Esophagus muscularis mucosa (tissue), 4 donors: ENCODE results near the gene TICAM2. TPM values are rescaled to one million over a fixed set of nuclear protein-coding genes. Genes with fewer than 3 reads are reported as not detected.

Experiments
- DNase-seq: peaks from one replicate; pipeline ENCODE4 v3.0.0-alpha.2; 2017; ENCODE audit errors: extremely low spot score
- H3K27ac ChIP-seq, 4 donors: fragments of 200-600 bp; sonication (generic); replicated peaks in 1 of 4; 1 replicate in 3 of 4; 2 replicates in 1 of 4; pipeline ENCODE4 v1.5.1; 2016 to 2019; ENCODE audit warnings: mild to moderate bottlenecking in 1 of 4
- H3K27me3 ChIP-seq, 4 donors: fragments of 200-600 bp; sonication (generic); one replicate each; pipeline versions ENCODE4 v1.5.1 to v1.6.0; 2016 to 2019
- H3K36me3 ChIP-seq, 4 donors: fragments of 200-600 bp; sonication (generic); one replicate each; pipeline ENCODE4 v1.5.1; 2016 to 2019
- H3K4me1 ChIP-seq, 4 donors: fragments of 200-600 bp; sonication (generic); one replicate each; pipeline ENCODE4 v1.5.1; 2016 to 2019
- H3K4me3 ChIP-seq, 4 donors: fragments of 200-600 bp; sonication (generic); 1 replicate in 2 of 4; 2 replicates in 2 of 4; pipeline ENCODE4 v1.5.1; 2016 to 2019; ENCODE audit warnings: mild to moderate bottlenecking in 4 of 4, moderate library complexity in 1 of 4
- H3K9me3 ChIP-seq, 4 donors: fragments of 200-600 bp; sonication (generic); 1 replicate in 3 of 4; 2 replicates in 1 of 4; pipeline ENCODE4 v1.5.1; 2016 to 2019
- CTCF ChIP-seq, 3 experiments: fragments of 200-600 bp in 2 of 3; fragments of 450-650 bp in 1 of 3; sonication (generic) in 2 of 3; IDR thresholded peaks; one replicate each; pipeline ENCODE4 v1.5.1; 2017 to 2019; ENCODE audit warnings: antibody characterized with exemption in 3 of 3, mild to moderate bottlenecking in 2 of 3, moderate library complexity in 1 of 3
- EP300 ChIP-seq: sonication (generic); formaldehyde crosslinking; IDR thresholded peaks from one replicate; pipeline ENCODE4 v1.6.1; 2017; ENCODE audit warnings: antibody characterized with exemption
- POLR2A ChIP-seq: fragments of 450-650 bp; IDR thresholded peaks from one replicate; pipeline ENCODE4 v1.6.1; 2017; ENCODE audit warnings: antibody characterized with exemption, moderate library complexity, mild to moderate bottlenecking, low read depth
- POLR2AphosphoS5 ChIP-seq, 2 donors: sonication (generic); formaldehyde crosslinking; IDR thresholded peaks; one replicate each; pipeline ENCODE4 v1.6.1; 2017; ENCODE audit warnings: antibody characterized with exemption in 2 of 2
- WGBS: methylation state at CpG from one replicate; pipeline ENCODE4 v1.1.5; 2018; 5-methylcytosine and 5-hydroxymethylcytosine counted together
- intact Hi-C: fragments of 100-400 bp; cut with DNase I; formaldehyde crosslinking; loops from one replicate; pipeline ENCODE4 v1.15.1; 2023
- total RNA-seq, 4 donors: library from RNA; depleted of rRNA; stranded (reverse); fragments of >200 nt; gene quantifications; one replicate each; pipeline versions ENCODE4 v1.1.0 to v1.2.1, GENCODE V29; 2016

Gene TICAM2
- total RNA-seq, 4 donors from 2014 or later = 1.2 to 3.0 (median 1.5) TPM

GRCh38 chr5:115616472-115616871 lies 14.2 kb upstream of the TICAM2 start:
- intact Hi-C loops = no loop called here
- Histone ChIP-seq H3K36me3 (peaks cover 0 to 66% (median 39%) of the 10 kb centered on the region in 4 donors), H3K4me3 (no peak overlapping the region), H3K27me3 (no peaks in the 10 kb centered on the region), H3K9me3 (no peaks in the 10 kb centered on the region), H3K27ac (no peak overlapping the region), H3K4me1 (peaks cover 0 to 13% (median 6%) of the 10 kb centered on the region in 4 donors)
- no peak for DNase-seq
- no peak for TF ChIP-seq POLR2A
- no peak for TF ChIP-seq EP300
- no peak for TF ChIP-seq CTCF (IDR thresholded peaks at IDR 0.05)
- no peak for TF ChIP-seq POLR2AphosphoS5 (IDR thresholded peaks at IDR 0.05)

GRCh38 chr5:115611873-115612272 lies 9.6 kb upstream of the TICAM2 start:
- 96% methylated on average over 5 of the region's 5 CpGs for WGBS
- no peaks in the 10 kb centered on the region for H3K27me3 ChIP-seq
- intact Hi-C loops = no loop called here
- H3K4me3 ChIP-seq = no peak overlapping the region
- H3K4me1 ChIP-seq = peaks cover 4 to 28% (median 18%) of the 10 kb centered on the region in 4 donors
- no peak overlapping the region for H3K27ac ChIP-seq
- TF ChIP-seq CTCF (IDR thresholded peaks at IDR 0.05) (no peak), POLR2A (no peak), EP300 (no peak), POLR2AphosphoS5 (IDR thresholded peaks at IDR 0.05) (no peak)
- peaks cover 0 to 42% (median 17%) of the 10 kb centered on the region in 4 donors for H3K36me3 ChIP-seq
- H3K9me3 ChIP-seq = no peaks in the 10 kb centered on the region
- DNase-seq = no peak

DNA sequence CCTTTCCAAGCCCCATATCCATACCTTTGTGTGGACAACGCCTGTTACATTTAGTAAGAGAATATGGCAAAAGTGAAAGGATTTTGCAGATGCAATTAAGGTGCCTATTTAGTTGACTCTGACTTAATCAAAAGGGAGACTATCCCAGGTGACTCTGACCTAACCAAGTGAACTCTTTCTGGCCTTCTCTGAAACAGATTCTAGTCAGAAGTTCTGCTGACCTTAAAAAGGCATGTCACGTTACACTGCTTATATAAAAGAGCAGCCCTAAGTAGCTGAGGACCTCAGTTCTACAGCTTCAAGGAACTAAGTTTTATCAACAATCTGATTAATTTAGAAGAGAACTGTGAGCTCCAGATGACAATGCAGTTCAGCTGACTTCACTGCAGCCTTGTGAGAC lies 5.7 kb upstream of the TICAM2 start:
- TF ChIP-seq EP300 (no peak), POLR2AphosphoS5 (IDR thresholded peaks at IDR 0.05) (peak in 1 of 2 donors; percentile 13), CTCF (IDR thresholded peaks at IDR 0.05) (no peak), POLR2A (no peak)
- H3K4me1 ChIP-seq = peaks cover 6 to 50% (median 29%) of the 10 kb centered on the region in 4 donors
- peaks cover 0 to 16% (median 3%) of the 10 kb centered on the region in 4 donors for H3K36me3 ChIP-seq
- H3K27me3 ChIP-seq = no peaks in the 10 kb centered on the region
- no peaks in the 10 kb centered on the region for H3K9me3 ChIP-seq
- WGBS = 82% methylated on average over 2 of the region's 2 CpGs
- peak overlapping the region; percentile 13 to 69 (median 28) for H3K27ac ChIP-seq
- intact Hi-C loops = no loop called here
- H3K4me3 ChIP-seq = no peak overlapping the region
- DNase-seq = no peak

- H3K9me3 ChIP-seq = no peaks in the 10 kb centered on the region
- H3K4me3 ChIP-seq = no peak overlapping the region
- no peak for TF ChIP-seq EP300
- TF ChIP-seq POLR2A = no peak
- no peak for TF ChIP-seq POLR2AphosphoS5 (IDR thresholded peaks at IDR 0.05)
- no peak for TF ChIP-seq CTCF (IDR thresholded peaks at IDR 0.05)
- DNase-seq = no peak
- 86% methylated on average over 3 of the region's 3 CpGs for WGBS
- H3K27me3 ChIP-seq = no peaks in the 10 kb centered on the region
- H3K27ac ChIP-seq = no peak overlapping the region
- peaks cover 19 to 60% (median 43%) of the 10 kb centered on the region in 4 donors for H3K4me1 ChIP-seq
- peaks cover 0 to 4% (median 0%) of the 10 kb centered on the region in 4 donors for H3K36me3 ChIP-seq
- intact Hi-C loops = no loop called here
Observed at GRCh38 chr5:115605436-115605835, 3.2 kb upstream of the TICAM2 start.

DNA sequence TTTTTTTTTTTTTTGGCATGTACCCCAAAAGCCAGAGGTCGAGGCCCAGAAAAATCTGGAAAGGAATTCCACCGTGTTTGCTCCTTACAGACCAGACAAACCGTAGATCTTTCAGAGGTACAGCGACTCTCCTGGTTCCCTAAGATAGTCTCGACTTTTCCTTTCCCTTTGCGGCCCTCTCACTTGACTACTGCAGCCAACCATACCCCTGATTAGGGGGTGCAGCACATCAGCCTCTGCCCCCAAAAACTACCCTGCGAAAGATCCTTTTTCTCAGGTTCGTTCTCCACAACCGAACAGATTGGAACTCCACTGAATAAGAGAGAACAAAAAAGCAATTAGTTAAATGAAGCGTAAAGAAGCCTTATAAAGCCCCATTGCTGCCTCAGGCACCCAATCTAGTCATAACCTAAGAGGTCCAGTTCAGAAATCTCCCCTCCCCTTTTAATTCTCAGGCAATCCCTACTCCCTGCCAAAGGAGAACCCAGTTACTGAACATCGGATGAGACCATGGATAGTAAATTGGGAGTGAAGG lies 379 bp upstream of the TICAM2 start:
- H3K4me1 ChIP-seq = peaks cover 30 to 60% (median 50%) of the 10 kb centered on the region in 4 donors
- 48% methylated on average over 11 of the region's 11 CpGs for WGBS

More for the DNA sequence above, 379 bp upstream of the TICAM2 start:
- Histone ChIP-seq H3K9me3 (no peaks in the 10 kb centered on the region), H3K4me3 (peak overlapping the region; percentile 87 to 92 (median 90)), H3K36me3 (no peaks in the 10 kb centered on the region), H3K27ac (peak overlapping the region; percentile 90 to 95 (median 94)), H3K27me3 (no peaks in the 10 kb centered on the region)
- intact Hi-C loops = no loop called here
- TF ChIP-seq POLR2AphosphoS5 (IDR thresholded peaks at IDR 0.05) (no peak), POLR2A (no peak), CTCF (IDR thresholded peaks at IDR 0.05) (no peak), EP300 (no peak)
- no peak for DNase-seq
